Measurements from ENCODE around the gene SNRNP25. TPM values are rescaled to one million over a fixed set of nuclear protein-coding genes. Genes with fewer than 3 reads are reported as not detected.

The SNRNP25 gene
- polyA plus RNA-seq (2012; ENCODE audit: insufficient read length, low read depth) = 54.2 TPM

GRCh38 chr16:53346-54236, at the start of gene SNRNP25, which contains the start of gene POLR3K:
SNRNP25 (plus strand) TSS chr16:53828; CDS start chr16:54017, 189 bp downstream.
POLR3K (minus strand) TSS chr16:53608; CDS start chr16:53586, 22 bp downstream.
- TF ChIP-seq TAF1 (IDR thresholded peaks at IDR 0.05; ENCODE audit: borderline replicate concordance, insufficient read depth, low read length) (peak; percentile 77; the same call in 1 of the 2 replicates), FOXP2 (optimal IDR thresholded peaks at IDR 0.05; ENCODE audit: borderline replicate concordance, extremely low read depth, extremely low read length, insufficient read depth) (no peak), SIN3A (IDR thresholded peaks at IDR 0.05; ENCODE audit: borderline replicate concordance, insufficient read depth, low read length) (0 out of 2 replicates have a peak, but pooled peaks have one; percentile 12), POLR2AphosphoS5 (IDR thresholded peaks at IDR 0.05; ENCODE audit: low read depth, low read length) (peak; percentile 94)
- TF ChIP-seq, protein P1, sequence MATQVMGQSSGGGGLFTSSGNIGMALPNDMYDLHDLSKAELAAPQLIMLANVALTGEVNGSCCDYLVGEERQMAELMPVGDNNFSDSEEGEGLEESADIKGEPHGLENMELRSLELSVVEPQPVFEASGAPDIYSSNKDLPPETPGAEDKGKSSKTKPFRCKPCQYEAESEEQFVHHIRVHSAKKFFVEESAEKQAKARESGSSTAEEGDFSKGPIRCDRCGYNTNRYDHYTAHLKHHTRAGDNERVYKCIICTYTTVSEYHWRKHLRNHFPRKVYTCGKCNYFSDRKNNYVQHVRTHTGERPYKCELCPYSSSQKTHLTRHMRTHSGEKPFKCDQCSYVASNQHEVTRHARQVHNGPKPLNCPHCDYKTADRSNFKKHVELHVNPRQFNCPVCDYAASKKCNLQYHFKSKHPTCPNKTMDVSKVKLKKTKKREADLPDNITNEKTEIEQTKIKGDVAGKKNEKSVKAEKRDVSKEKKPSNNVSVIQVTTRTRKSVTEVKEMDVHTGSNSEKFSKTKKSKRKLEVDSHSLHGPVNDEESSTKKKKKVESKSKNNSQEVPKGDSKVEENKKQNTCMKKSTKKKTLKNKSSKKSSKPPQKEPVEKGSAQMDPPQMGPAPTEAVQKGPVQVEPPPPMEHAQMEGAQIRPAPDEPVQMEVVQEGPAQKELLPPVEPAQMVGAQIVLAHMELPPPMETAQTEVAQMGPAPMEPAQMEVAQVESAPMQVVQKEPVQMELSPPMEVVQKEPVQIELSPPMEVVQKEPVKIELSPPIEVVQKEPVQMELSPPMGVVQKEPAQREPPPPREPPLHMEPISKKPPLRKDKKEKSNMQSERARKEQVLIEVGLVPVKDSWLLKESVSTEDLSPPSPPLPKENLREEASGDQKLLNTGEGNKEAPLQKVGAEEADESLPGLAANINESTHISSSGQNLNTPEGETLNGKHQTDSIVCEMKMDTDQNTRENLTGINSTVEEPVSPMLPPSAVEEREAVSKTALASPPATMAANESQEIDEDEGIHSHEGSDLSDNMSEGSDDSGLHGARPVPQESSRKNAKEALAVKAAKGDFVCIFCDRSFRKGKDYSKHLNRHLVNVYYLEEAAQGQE (IDR thresholded peaks at IDR 0.05; ENCODE audit: insufficient read depth in 1 of 2, low read depth in 2 of 2, low read length in 2 of 2) = no peak

DNA sequence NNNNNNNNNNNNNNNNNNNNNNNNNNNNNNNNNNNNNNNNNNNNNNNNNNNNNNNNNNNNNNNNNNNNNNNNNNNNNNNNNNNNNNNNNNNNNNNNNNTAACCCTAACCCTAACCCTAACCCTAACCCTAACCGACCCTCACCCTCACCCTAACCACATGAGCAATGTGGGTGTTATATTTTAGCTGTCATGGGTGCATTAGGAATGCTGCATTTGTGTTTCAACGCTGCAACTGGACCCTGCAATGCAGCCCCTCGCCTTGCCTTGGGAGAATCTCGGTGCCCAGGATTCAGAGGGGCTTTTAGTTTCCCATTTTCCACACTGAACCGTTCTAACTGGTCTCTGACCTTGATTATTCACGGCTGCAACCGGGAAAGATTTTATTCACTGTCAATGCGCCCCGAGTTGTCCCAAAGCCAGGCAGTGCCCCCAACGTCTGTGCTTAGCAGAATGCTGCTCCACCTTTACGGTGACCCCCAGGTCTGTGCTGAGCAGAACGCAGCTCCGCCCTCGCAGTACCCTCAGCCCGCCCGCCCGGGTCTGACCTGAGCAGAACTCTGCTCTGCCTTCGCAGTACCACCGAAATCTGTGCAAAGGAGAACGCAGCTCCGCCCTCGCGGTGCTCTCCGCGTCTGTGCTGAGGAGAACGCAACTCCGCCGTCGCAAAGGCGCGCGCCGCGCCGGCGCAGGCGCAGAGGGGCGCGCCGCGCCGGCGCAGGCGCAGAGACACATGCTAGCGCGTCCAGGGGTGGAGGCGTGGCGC, 43.5 kb upstream of the SNRNP25 start:
- TF ChIP-seq POLR2AphosphoS5 (IDR thresholded peaks at IDR 0.05; ENCODE audit: low read depth, low read length) (no peak), SIN3A (IDR thresholded peaks at IDR 0.05; ENCODE audit: borderline replicate concordance, insufficient read depth, low read length) (no peak), TAF1 (IDR thresholded peaks at IDR 0.05; ENCODE audit: borderline replicate concordance, insufficient read depth, low read length) (no peak), FOXP2 (optimal IDR thresholded peaks at IDR 0.05; ENCODE audit: borderline replicate concordance, extremely low read depth, extremely low read length, insufficient read depth) (no peak)
- TF ChIP-seq, protein P1 (IDR thresholded peaks at IDR 0.05; ENCODE audit: insufficient read depth in 1 of 2, low read depth in 2 of 2, low read length in 2 of 2) = no peak

DNA sequence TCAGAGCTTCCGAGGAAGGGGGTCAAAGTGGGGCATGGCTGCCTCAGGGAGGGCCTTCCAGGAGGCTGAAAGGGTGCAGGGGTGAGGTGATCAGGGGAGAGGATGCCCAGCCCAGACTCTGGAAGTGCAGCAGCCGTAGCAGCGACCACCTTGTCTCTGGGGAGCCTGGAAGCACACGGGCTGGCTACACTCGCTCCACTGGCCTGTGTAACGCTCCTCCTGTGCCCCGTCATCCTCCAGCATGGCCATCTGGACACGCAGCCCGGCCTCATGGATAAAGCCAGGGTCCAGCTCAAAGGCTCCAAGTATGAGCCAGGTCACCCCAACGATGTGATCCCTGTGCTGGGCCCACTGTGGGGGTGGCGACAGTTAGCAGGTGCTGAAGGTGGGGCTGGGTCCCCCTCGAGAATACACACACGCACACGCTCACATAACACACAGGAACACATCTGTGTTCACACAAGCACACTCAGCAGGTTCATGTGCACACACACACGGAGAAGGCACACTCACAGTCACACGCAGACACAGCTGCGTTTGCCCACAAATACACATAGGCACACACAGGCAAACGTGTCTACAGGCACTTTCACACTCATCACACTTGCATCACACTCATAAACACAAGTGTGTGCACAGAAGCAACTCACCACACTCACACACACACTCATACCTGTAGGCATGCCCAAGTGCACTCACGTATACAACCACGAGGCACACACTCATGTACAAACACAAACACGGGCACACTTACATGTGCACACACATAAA, 19.6 kb upstream of the SNRNP25 start:
- TF ChIP-seq TAF1 (IDR thresholded peaks at IDR 0.05; ENCODE audit: borderline replicate concordance, insufficient read depth, low read length) (no peak), POLR2AphosphoS5 (IDR thresholded peaks at IDR 0.05; ENCODE audit: low read depth, low read length) (no peak), SIN3A (IDR thresholded peaks at IDR 0.05; ENCODE audit: borderline replicate concordance, insufficient read depth, low read length) (no peak), FOXP2 (optimal IDR thresholded peaks at IDR 0.05; ENCODE audit: borderline replicate concordance, extremely low read depth, extremely low read length, insufficient read depth) (no peak)
- TF ChIP-seq, protein P1 (IDR thresholded peaks at IDR 0.05; ENCODE audit: insufficient read depth in 1 of 2, low read depth in 2 of 2, low read length in 2 of 2) = no peak

- TF ChIP-seq SIN3A (IDR thresholded peaks at IDR 0.05; ENCODE audit: borderline replicate concordance, insufficient read depth, low read length) = no peak
- TF ChIP-seq TAF1 (IDR thresholded peaks at IDR 0.05; ENCODE audit: borderline replicate concordance, insufficient read depth, low read length) = no peak
- TF ChIP-seq, protein P1 (IDR thresholded peaks at IDR 0.05; ENCODE audit: insufficient read depth in 1 of 2, low read depth in 2 of 2, low read length in 2 of 2) = no peak
These were observed 19.0 kb upstream of the SNRNP25 start for GRCh38 chr16:34648-34987.
